Mesodermal cell (in vitro differentiated cells): ENCODE results near the gene OGG1.

Source experiments
- H3K27ac ChIP-seq: 2 replicates; pipeline ENCODE4 v1.7.0; 2013; ENCODE audit warnings: mild to moderate bottlenecking, low read depth, low read length, moderate library complexity; ENCODE audit not compliant: severe bottlenecking
- H3K36me3 ChIP-seq: 2 replicates; pipeline ENCODE4 v1.7.1; 2013; ENCODE audit warnings: mild to moderate bottlenecking, low read length, moderate library complexity; ENCODE audit not compliant: control insufficient read depth, insufficient read depth
- H3K4me1 ChIP-seq: one replicate; pipeline ENCODE4 v1.7.1; 2013; ENCODE audit warnings: mild to moderate bottlenecking, low read length; ENCODE audit not compliant: insufficient read depth, control insufficient read depth, poor library complexity, severe bottlenecking
- H3K4me3 ChIP-seq: 2 replicates; pipeline ENCODE4 v1.7.0; 2013; ENCODE audit warnings: low read length, control low read depth, mild to moderate bottlenecking; ENCODE audit not compliant: insufficient read depth, poor library complexity, severe bottlenecking; ENCODE audit errors: extremely low read depth
- H3K9me3 ChIP-seq: 2 replicates; pipeline ENCODE4 v1.7.1; 2013; ENCODE audit warnings: mild to moderate bottlenecking, low read length, moderate library complexity; ENCODE audit not compliant: control insufficient read depth
- WGBS, 2 experiments: methylation state at CpG; one replicate each; pipeline ENCODE4 v1.1.5; 2013; ENCODE audit warnings: missing lambda C conversion rate in 2 of 2; ENCODE audit not compliant: insufficient coverage in 2 of 2; 5-methylcytosine and 5-hydroxymethylcytosine counted together

Gene OGG1

GRCh38 chr3:9715136-9715535 is 34.6 kb upstream of the OGG1 start:
- H3K27ac ChIP-seq = no peak overlapping the region
- H3K36me3 ChIP-seq = no peaks in the 10 kb centered on the region
- WGBS, 2 experiments = 25 to 57% methylated on average over 2 to 3 of the region's 4 CpGs
- H3K9me3 ChIP-seq = no peaks in the 10 kb centered on the region
- no peak overlapping the region for H3K4me3 ChIP-seq
- H3K4me1 ChIP-seq = no peaks in the 10 kb centered on the region

GRCh38 chr3:9715764-9716437 is 33.9 kb upstream of the OGG1 start:
- H3K36me3 ChIP-seq = no peaks in the 10 kb centered on the region
- no peaks in the 10 kb centered on the region for H3K9me3 ChIP-seq
- H3K4me1 ChIP-seq = no peaks in the 10 kb centered on the region
- H3K27ac ChIP-seq = no peak overlapping the region
- no peak overlapping the region for H3K4me3 ChIP-seq
- 71 to 81% methylated on average over 3 to 5 of the region's 6 CpGs for WGBS, 2 experiments

- Histone ChIP-seq H3K4me1 (no peaks in the 10 kb centered on the region), H3K9me3 (no peaks in the 10 kb centered on the region), H3K27ac (no peak overlapping the region), H3K4me3 (no peak overlapping the region), H3K36me3 (no peaks in the 10 kb centered on the region)
- 69 to 95% methylated on average over 1 to 3 of the region's 5 CpGs for WGBS, 2 experiments
Observed at GRCh38 chr3:9716801-9717555, 32.8 kb upstream of the OGG1 start.

GRCh38 chr3:9717563-9717962 is 32.2 kb upstream of the OGG1 start:
- no peaks in the 10 kb centered on the region for H3K36me3 ChIP-seq
- H3K9me3 ChIP-seq = no peaks in the 10 kb centered on the region
- no peak overlapping the region for H3K4me3 ChIP-seq
- H3K27ac ChIP-seq = no peak overlapping the region
- H3K4me1 ChIP-seq = no peaks in the 10 kb centered on the region
- WGBS, 2 experiments = 91 to 94% methylated on average over 1 of the region's 1 CpG

- Histone ChIP-seq H3K36me3 (no peaks in the 10 kb centered on the region), H3K27ac (no peak overlapping the region), H3K4me3 (no peak overlapping the region), H3K4me1 (no peaks in the 10 kb centered on the region), H3K9me3 (no peaks in the 10 kb centered on the region)
- WGBS, 2 experiments = 51 to 80% methylated on average over 2 to 4 of the region's 4 CpGs
Observed at GRCh38 chr3:9718118-9718517, 31.6 kb upstream of the OGG1 start.

GRCh38 chr3:9721015-9721699 is 28.6 kb upstream of the OGG1 start:
- no peak overlapping the region for H3K27ac ChIP-seq
- H3K9me3 ChIP-seq = no peaks in the 10 kb centered on the region
- H3K36me3 ChIP-seq = no peaks in the 10 kb centered on the region
- 34 to 35% methylated on average over 3 to 4 of the region's 7 CpGs for WGBS, 2 experiments
- H3K4me3 ChIP-seq = no peak overlapping the region
- H3K4me1 ChIP-seq = no peaks in the 10 kb centered on the region

- Histone ChIP-seq H3K4me1 (no peaks in the 10 kb centered on the region), H3K4me3 (no peak overlapping the region), H3K9me3 (no peaks in the 10 kb centered on the region), H3K27ac (no peak overlapping the region), H3K36me3 (no peaks in the 10 kb centered on the region)
- 86% methylated on average over 2 of the region's 2 CpGs; no CpG with 5 or more reads in 1 of the 2 experiments for whole genome bisulfite sequencing, 2 experiments
Observed at GRCh38 chr3:9721700-9722060, 28.1 kb upstream of the OGG1 start.

GRCh38 chr3:9725775-9726515 is 23.8 kb upstream of the OGG1 start:
- Histone ChIP-seq H3K27ac (no peak overlapping the region), H3K36me3 (no peaks in the 10 kb centered on the region), H3K9me3 (no peaks in the 10 kb centered on the region), H3K4me3 (no peak overlapping the region), H3K4me1 (peaks cover 8% of the 10 kb centered on the region)
- WGBS, 2 experiments = 91 to 100% methylated on average over 3 to 4 of the region's 4 CpGs

- Histone ChIP-seq H3K27ac (no peak overlapping the region), H3K9me3 (no peaks in the 10 kb centered on the region), H3K4me3 (no peak overlapping the region), H3K4me1 (peaks cover 8% of the 10 kb centered on the region), H3K36me3 (no peaks in the 10 kb centered on the region)
- 0 to 19% methylated on average over 1 to 8 of the region's 11 CpGs for WGBS, 2 experiments
Observed at GRCh38 chr3:9727041-9727595, 22.6 kb upstream of the OGG1 start.

- 85 to 93% methylated on average over 2 of the region's 2 CpGs for WGBS, 2 experiments
- Histone ChIP-seq H3K9me3 (no peaks in the 10 kb centered on the region), H3K36me3 (peaks cover under 1% of the 10 kb centered on the region), H3K4me3 (no peak overlapping the region), H3K4me1 (peaks cover 10% of the 10 kb centered on the region), H3K27ac (no peak overlapping the region)
Observed at GRCh38 chr3:9727743-9728142, 22.0 kb upstream of the OGG1 start.
